ENCODE results near the gene SPON2.

Gene SPON2

GRCh38 chr4:1195109-1195671 is 22.8 kb upstream of the SPON2 start:
- no peak for DNase-seq (ENCODE audit: low read depth)

GRCh38 chr4:1194010-1194900 is 21.9 kb upstream of the SPON2 start:
- no peak for DNase-seq (ENCODE audit: low read depth)

GRCh38 chr4:1193206-1194009 is 21.0 kb upstream of the SPON2 start:
- DNase-seq (ENCODE audit: low read depth), result no peak

- no peak for DNase-seq (ENCODE audit: low read depth)
Measured at GRCh38 chr4:1192493-1193205, 20.3 kb upstream of the SPON2 start.

GRCh38 chr4:1192091-1192492 is 19.7 kb upstream of the SPON2 start:
- DNase-seq (ENCODE audit: low read depth), result peak; percentile 90

- no peak for DNase-seq (ENCODE audit: low read depth)
Measured at GRCh38 chr4:1191621-1192020, 19.2 kb upstream of the SPON2 start.

- DNase-seq (ENCODE audit: low read depth), result no peak
Measured at GRCh38 chr4:1187182-1187581, 14.8 kb upstream of the SPON2 start.

- DNase-seq (ENCODE audit: low read depth), result no peak
Measured at GRCh38 chr4:1183985-1184773, 11.8 kb upstream of the SPON2 start.

GRCh38 chr4:1182313-1182712 is 9.9 kb upstream of the SPON2 start:
- no peak for DNase-seq (ENCODE audit: low read depth)

- no peak for DNase-seq (ENCODE audit: low read depth)
Measured at GRCh38 chr4:1180663-1181062, 8.3 kb upstream of the SPON2 start.

GRCh38 chr4:1179976-1180375 is 7.6 kb upstream of the SPON2 start:
- no peak for DNase-seq (ENCODE audit: low read depth)

- no peak for DNase-seq (ENCODE audit: low read depth)
Measured at GRCh38 chr4:1179089-1179441, 6.7 kb upstream of the SPON2 start.

GRCh38 chr4:1178300-1179088 is 6.1 kb upstream of the SPON2 start:
- no peak for DNase-seq (ENCODE audit: low read depth)

- no peak for DNase-seq (ENCODE audit: low read depth)
Measured at GRCh38 chr4:1177274-1178141, 5.1 kb upstream of the SPON2 start.

GRCh38 chr4:1176398-1177273 is 4.3 kb upstream of the SPON2 start:
- no peak for DNase-seq (ENCODE audit: low read depth)

GRCh38 chr4:1175635-1176229 is 3.3 kb upstream of the SPON2 start:
- no peak for DNase-seq (ENCODE audit: low read depth)

- no peak for DNase-seq (ENCODE audit: low read depth)
Measured at GRCh38 chr4:1174941-1175634, 2.7 kb upstream of the SPON2 start.
